Measurements from ENCODE around the gene CYP3A4. TPM values are rescaled to one million over a fixed set of nuclear protein-coding genes. Genes with fewer than 3 reads are reported as not detected.
"Not testable (repeated sequence)": the region's sequence is repeated elsewhere in the genome, so short reads cannot be mapped to it uniquely, and the experiment has no call there.

Gene CYP3A4
- total RNA-seq, 2 donors from 2014 or later, result not detected

DNA sequence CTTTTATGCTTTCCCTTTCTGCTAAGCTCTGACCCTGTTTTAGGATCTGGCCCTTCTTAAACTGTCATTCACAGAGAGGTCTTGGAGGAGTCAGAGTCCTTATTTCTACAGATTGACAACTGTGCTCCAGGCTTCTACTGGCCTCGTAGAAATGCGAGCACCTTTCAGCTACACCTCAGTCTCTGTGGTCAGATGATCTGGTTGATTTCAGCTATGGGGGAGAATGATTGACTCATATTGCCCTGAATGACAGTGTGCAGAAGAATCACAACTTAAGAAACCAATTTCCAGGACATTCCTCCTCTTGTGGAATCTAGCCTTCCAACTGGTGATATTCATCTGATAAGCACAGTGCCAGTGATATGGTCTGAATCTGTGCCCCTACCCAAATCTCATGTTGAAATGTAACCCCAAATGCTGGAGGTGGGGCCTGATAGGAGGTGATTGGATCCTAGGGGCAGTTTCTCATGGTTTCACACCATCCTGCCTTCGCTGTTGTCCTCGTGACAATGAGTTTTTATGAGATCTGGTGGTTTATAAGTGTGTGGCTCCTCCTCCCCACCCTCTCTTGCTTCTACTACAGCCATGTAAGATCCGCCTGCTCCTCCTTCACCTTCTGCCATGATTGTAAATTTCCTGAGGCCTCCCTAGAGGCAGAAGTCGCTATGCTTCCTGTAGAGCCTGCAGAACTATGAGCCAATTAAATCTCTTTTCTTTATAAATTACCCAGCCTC is 35.0 kb downstream of the CYP3A4 start:
- Histone ChIP-seq H3K9me3 (no peaks in the 10 kb centered on the region), H3K4me3 (no peak overlapping the region), H3K4me1 (ENCODE audit: control insufficient read depth in 1 of 2, low read depth in 2 of 2) (no peaks in the 10 kb centered on the region), H3K27me3 (replicated peaks; ENCODE audit: insufficient read depth) (no peaks in the 10 kb centered on the region), H3K36me3 (no peaks in the 10 kb centered on the region), H3K27ac (no peak overlapping the region)
- no peak for DNase-seq (ENCODE audit: low spot score)
- TF ChIP-seq, protein P1, sequence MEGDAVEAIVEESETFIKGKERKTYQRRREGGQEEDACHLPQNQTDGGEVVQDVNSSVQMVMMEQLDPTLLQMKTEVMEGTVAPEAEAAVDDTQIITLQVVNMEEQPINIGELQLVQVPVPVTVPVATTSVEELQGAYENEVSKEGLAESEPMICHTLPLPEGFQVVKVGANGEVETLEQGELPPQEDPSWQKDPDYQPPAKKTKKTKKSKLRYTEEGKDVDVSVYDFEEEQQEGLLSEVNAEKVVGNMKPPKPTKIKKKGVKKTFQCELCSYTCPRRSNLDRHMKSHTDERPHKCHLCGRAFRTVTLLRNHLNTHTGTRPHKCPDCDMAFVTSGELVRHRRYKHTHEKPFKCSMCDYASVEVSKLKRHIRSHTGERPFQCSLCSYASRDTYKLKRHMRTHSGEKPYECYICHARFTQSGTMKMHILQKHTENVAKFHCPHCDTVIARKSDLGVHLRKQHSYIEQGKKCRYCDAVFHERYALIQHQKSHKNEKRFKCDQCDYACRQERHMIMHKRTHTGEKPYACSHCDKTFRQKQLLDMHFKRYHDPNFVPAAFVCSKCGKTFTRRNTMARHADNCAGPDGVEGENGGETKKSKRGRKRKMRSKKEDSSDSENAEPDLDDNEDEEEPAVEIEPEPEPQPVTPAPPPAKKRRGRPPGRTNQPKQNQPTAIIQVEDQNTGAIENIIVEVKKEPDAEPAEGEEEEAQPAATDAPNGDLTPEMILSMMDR (IDR thresholded peaks at IDR 0.05), result no peak
- no peak for ATAC-seq (ENCODE audit: insufficient number of reproducible peaks, low FRiP score, low read depth)

DNA sequence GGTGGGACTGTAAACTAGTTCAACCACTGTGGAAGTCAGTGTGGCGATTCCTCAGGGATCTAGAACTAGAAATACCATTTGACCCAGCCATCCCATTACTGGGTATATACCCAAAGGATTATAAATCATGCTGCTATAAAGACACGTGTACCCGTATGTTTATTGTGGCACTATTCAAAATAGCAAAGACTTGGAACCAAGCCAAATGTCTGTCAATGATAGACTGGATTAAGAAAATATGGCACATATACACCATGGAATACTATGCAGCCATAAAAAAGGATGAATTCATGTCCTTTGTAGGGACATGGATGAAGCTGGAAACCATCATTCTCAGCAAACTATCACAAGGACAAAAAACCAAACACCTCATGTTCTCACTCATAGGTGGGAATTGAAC is 37.1 kb downstream of the CYP3A4 start:
- H3K27ac ChIP-seq; H3K4me1 ChIP-seq (ENCODE audit: control insufficient read depth in 1 of 2, low read depth in 2 of 2); H3K27me3 ChIP-seq (replicated peaks; ENCODE audit: insufficient read depth); ATAC-seq (ENCODE audit: insufficient number of reproducible peaks, low FRiP score, low read depth); H3K4me3 ChIP-seq; H3K9me3 ChIP-seq; DNase-seq (ENCODE audit: low spot score); H3K36me3 ChIP-seq: not testable (repeated sequence)

DNA sequence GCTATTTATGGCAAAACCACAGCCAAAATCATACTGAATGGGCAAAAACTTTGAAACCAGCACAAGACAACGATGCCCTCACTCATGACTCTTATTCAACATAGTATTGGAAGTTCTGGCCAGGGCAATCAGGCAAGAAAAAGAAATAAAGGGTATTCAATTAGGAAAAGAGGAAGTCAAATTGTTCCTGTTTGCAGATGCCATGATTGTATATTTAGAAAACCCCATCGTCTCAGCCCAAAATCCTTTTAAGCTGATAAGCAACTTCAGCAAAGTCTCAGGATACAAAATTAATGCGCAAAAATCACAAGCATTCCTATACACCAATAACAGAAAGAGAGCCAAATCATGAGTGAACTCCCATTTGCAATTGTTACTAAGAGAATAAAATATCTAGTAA is 38.6 kb downstream of the CYP3A4 start:
- DNase-seq (ENCODE audit: low spot score); H3K9me3 ChIP-seq; ATAC-seq (ENCODE audit: insufficient number of reproducible peaks, low FRiP score, low read depth); H3K36me3 ChIP-seq; H3K4me3 ChIP-seq; H3K27me3 ChIP-seq (replicated peaks; ENCODE audit: insufficient read depth); H3K27ac ChIP-seq; H3K4me1 ChIP-seq (ENCODE audit: control insufficient read depth in 1 of 2, low read depth in 2 of 2): not testable (repeated sequence)

DNA sequence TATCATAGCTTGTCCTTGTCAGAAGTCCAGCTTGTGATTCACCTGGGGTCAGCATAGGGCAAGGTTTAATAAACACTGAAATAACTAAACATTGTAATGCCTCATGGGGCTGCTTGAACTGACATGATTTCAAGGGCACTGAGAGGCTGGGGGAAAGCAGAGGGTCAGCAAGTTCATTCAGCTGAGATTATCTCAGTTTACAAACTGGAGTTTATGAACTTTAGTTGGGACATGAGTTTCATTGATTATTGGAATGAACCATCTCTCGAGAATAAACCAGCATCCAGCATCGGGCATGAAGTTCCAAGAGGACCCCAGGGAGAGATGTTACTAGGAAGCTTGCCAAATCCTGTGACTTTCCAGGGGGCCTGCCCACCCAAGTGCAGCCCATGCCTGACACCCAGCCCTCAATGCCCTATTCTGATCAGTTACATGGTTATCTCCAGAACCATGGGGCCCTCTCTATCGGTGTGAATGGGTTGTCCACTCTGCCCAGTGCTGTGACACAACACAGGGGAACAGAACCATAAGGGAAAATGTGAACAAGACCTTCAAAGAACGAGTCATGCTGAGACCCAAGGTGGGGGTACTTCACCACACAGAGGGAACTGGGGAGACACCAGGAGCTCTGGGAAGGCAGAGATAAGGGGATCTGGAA is 41.1 kb downstream of the CYP3A4 start:
- no peaks in the 10 kb centered on the region for H3K27me3 ChIP-seq (replicated peaks; ENCODE audit: insufficient read depth)
- ATAC-seq (ENCODE audit: insufficient number of reproducible peaks, low FRiP score, low read depth), result no peak
- H3K9me3 ChIP-seq, result no peaks in the 10 kb centered on the region
- TF ChIP-seq, protein P1 (IDR thresholded peaks at IDR 0.05), result no peak
- H3K4me3 ChIP-seq, result no peak overlapping the region
- DNase-seq (ENCODE audit: low spot score), result no peak
- no peaks in the 10 kb centered on the region for H3K4me1 ChIP-seq (ENCODE audit: control insufficient read depth in 1 of 2, low read depth in 2 of 2)
- H3K36me3 ChIP-seq, result no peaks in the 10 kb centered on the region
- H3K27ac ChIP-seq, result no peak overlapping the region

DNA sequence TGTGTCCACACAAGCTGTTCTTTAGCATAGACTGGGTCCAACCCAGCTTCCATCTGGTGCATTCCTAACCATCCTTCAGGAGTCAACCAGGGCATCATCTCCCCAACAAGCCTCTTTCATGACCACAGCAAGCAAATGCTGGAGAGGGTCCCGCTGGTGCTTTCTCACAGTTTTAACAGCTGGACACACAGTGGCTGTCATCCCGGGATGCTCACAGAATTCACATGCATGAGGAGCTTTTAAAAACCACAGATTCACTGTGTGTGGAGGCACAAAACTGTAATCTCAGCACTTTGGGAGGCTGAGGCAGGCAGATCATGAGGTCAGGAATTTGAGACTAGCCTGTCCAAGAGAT is 42.6 kb downstream of the CYP3A4 start:
- ATAC-seq (ENCODE audit: insufficient number of reproducible peaks, low FRiP score, low read depth) (no peak), DNase-seq (ENCODE audit: low spot score) (no peak)
- Histone ChIP-seq H3K27me3 (replicated peaks; ENCODE audit: insufficient read depth) (no peaks in the 10 kb centered on the region), H3K4me3 (no peak overlapping the region), H3K36me3 (no peaks in the 10 kb centered on the region), H3K9me3 (no peaks in the 10 kb centered on the region), H3K27ac (no peak overlapping the region), H3K4me1 (ENCODE audit: control insufficient read depth in 1 of 2, low read depth in 2 of 2) (no peaks in the 10 kb centered on the region)
- TF ChIP-seq, protein P1 (IDR thresholded peaks at IDR 0.05), result no peak

DNA sequence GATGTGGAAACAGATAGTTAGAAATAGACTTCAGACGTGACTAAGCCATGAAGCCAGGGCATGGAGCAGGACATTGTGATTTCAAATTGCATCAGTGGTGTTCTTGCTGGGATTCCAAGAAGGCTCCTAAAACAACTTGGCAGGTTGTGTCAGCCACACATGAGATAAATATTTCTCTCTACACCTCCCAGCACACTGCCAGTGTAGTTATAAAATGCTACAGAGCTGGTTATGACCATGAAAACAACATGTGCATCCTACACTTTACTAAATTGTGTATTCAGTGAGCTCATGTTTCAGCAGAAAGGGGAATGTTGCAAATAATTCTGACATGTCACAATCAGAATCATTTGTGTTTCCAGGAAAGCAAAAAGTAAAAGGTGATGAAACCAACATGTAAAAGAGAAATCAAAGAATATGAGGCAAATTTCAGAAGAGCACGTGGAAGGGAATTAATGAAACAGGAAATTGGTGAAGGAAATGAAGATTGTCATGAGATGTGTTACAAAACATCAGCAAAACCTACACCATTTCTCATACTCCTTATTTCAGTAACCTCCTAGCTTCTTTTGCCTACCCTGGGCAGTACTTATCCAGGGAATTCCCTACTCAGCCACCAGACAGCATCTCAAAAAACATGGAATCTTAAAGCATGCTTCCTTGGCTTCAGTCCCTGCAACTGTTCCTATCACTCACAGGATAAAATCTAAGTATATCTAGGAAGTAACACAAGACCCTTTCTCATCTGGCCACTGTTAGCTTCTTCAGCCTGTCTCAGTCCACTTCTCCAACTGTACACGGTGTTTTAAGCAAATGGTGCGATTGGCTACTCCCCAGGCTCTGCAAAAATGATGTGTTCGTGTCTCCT is 43.2 kb downstream of the CYP3A4 start:
- no peak for ATAC-seq (ENCODE audit: insufficient number of reproducible peaks, low FRiP score, low read depth)

More for the DNA sequence above, 43.2 kb downstream of the CYP3A4 start:
- Histone ChIP-seq H3K27ac (no peak overlapping the region), H3K4me3 (no peak overlapping the region), H3K27me3 (replicated peaks; ENCODE audit: insufficient read depth) (no peaks in the 10 kb centered on the region), H3K9me3 (no peaks in the 10 kb centered on the region), H3K4me1 (ENCODE audit: control insufficient read depth in 1 of 2, low read depth in 2 of 2) (no peaks in the 10 kb centered on the region), H3K36me3 (no peaks in the 10 kb centered on the region)
- no peak for DNase-seq (ENCODE audit: low spot score)
- TF ChIP-seq, protein P1 (IDR thresholded peaks at IDR 0.05), result no peak

Measured in thoracic aorta (tissue), 2 donors.